ENCODE results near the gene PLAGL2. TPM values are rescaled to one million over a fixed set of nuclear protein-coding genes. Genes with fewer than 3 reads are reported as not detected.

PLAGL2 gene, protein sequence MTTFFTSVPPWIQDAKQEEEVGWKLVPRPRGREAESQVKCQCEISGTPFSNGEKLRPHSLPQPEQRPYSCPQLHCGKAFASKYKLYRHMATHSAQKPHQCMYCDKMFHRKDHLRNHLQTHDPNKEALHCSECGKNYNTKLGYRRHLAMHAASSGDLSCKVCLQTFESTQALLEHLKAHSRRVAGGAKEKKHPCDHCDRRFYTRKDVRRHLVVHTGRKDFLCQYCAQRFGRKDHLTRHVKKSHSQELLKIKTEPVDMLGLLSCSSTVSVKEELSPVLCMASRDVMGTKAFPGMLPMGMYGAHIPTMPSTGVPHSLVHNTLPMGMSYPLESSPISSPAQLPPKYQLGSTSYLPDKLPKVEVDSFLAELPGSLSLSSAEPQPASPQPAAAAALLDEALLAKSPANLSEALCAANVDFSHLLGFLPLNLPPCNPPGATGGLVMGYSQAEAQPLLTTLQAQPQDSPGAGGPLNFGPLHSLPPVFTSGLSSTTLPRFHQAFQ
- 1.1 TPM in 2 replicates for total RNA-seq

DNA sequence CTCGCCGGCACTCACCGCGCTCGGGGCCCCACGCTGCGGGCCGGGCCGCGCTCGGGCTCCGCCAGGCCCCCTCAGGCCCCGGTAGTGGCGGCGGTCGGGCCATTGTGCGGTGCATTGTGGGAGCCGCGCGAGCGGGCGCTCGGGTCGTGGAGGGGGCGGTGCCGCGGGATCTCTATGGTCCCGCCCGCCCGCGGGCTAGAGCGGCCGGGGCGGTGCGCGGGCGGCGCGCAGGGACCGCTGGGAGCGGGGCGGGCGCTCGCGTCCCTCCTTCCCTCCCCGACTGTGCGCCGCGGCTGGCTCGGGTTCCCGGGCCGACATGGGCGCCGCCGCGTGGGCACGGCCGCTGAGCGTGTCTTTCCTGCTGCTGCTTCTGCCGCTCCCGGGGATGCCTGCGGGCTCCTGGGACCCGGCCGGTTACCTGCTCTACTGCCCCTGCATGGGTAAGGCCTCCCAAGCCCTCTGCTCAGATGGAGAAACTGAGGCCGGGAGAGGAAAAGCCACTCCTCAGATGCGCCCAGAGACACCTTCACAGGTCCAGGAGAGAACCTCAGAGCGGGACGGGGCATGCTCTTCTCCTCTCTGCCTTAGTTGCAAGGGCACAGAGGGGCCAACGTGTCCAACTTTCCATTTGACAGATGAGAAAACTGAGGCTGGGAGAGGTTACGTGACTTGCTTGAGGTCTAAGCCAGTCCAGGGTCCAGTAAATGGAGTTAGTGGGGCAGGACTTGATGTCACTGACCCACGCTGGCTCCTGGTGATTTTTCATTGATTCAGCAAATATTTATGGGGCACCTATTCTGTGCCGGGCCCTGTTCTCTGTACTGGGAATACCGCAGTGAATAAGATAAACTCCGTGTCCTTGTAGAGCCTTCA, at the start of gene PLAGL2, which contains the start of gene POFUT1:
PLAGL2 (minus strand) TSS at position 118 of the 873 bp plus-strand sequence. CDS start 5,565 bp downstream, outside the sequence.
POFUT1 (plus strand) TSS at position 255 of the 873 bp plus-strand sequence; CDS start at position 317, 62 bp downstream.

Other genes with a start within 250 kb of the PLAGL2 start
- not detected in 2 replicates for gene XKR7, start 239.6 kb downstream of the PLAGL2 start, total RNA-seq
- not detected in 2 replicates for gene CCM2L, start 197.3 kb downstream of the PLAGL2 start, total RNA-seq
- gene HCK, start 155.5 kb downstream of the PLAGL2 start, total RNA-seq, result not detected in 2 replicates
- gene TM9SF4, start 98.0 kb downstream of the PLAGL2 start, total RNA-seq, result 22.4 and 27.2 TPM in 2 replicates
- gene POFUT1, start 137 bp upstream of the PLAGL2 start, total RNA-seq, result 23.4 and 23.6 TPM in 2 replicates
- gene KIF3B, start 69.9 kb upstream of the PLAGL2 start, total RNA-seq, result 28.2 and 39.2 TPM in 2 replicates
- gene ASXL1, start 150.6 kb upstream of the PLAGL2 start, total RNA-seq, result 26.5 and 29.3 TPM in 2 replicates

Measured in bronchial smooth muscle cell (primary cell).